K562 (cell line): ENCODE data around the gene PDE8A. TPM values are rescaled to one million over a fixed set of nuclear protein-coding genes. Genes with fewer than 3 reads are reported as not detected.

Experiments used
- ATAC-seq: fragments of 200-7000 bp; cut with Tn5 transposase; 3 replicates; pipeline ENCODE4 v1.9.1; 2020; ENCODE audit warnings: moderate library complexity
- BruUV-seq: library from RNA; stranded (reverse); fragments of 400-500 nt; replicated peaks from 2 replicates; lab custom pipeline; 2021; lab: Mats Ljungman, UMichigan
- CTCF ChIA-PET: fragments of 300-600 bp; formaldehyde crosslinking; extraction: SDS; loops from one replicate; lab custom pipeline; 2021; ENCODE audit warnings: low intra/inter-chr PET ratio; lab: Yijun Ruan, JAX
- POLR2A ChIA-PET: fragments of 300-600, 350-650 bp; sonication (Branson Sonifier 250); formaldehyde crosslinking; extraction: SDS; loops from one replicate; lab custom pipeline; 2021; ENCODE audit warnings: antibody characterized with exemption, inconsistent platforms; lab: Yijun Ruan, JAX
- DNase-seq, 4 experiments: peaks; one replicate each; pipeline versions ENCODE4 v3.0.0 to v3.0.0-alpha.2; 2011 to 2018; ENCODE audit warnings: low spot score in 3 of 4, mixed read lengths in 3 of 4; ENCODE audit errors: extremely low read depth in 1 of 4
- FAIRE-seq: peaks from 2 replicates; lab custom pipeline; 2011; peaks lifted over from hg19 to GRCh38; lab: Jason Lieb, UNC
- H2AFZ ChIP-seq: 2 replicates; pipeline ENCODE4 v1.6.0; 2011; ENCODE audit warnings: low read depth, low read length, control low read depth, inconsistent platforms
- H3K27ac ChIP-seq: fragments of 200-600 bp; 3 replicates; pipeline ENCODE4 v1.8.0; 2011; ENCODE audit warnings: low read depth, mild to moderate bottlenecking, control low read depth, inconsistent platforms, low read length, moderate library complexity, mixed read lengths; ENCODE audit errors: extremely low read depth
- H3K27me3 ChIP-seq, 2 experiments: fragments of 300-600 bp in 1 of 2; 2 replicates in 1 of 2; 3 replicates in 1 of 2; pipeline versions ENCODE4 v1.6.0 to v1.8.0; 2011; ENCODE audit warnings: inconsistent platforms in 2 of 2, low read length in 2 of 2, mild to moderate bottlenecking in 1 of 2, mixed read lengths in 1 of 2, moderate library complexity in 1 of 2; ENCODE audit not compliant: control insufficient read depth in 2 of 2, insufficient read depth in 2 of 2
- H3K36me3 ChIP-seq: fragments of 300-600 bp; 3 replicates; pipeline ENCODE4 v1.8.0; 2011; ENCODE audit warnings: mild to moderate bottlenecking, low read length, inconsistent platforms; ENCODE audit not compliant: control insufficient read depth, insufficient read depth
- H3K4me1 ChIP-seq, 2 experiments: fragments of 200-600 bp in 1 of 2; replicated peaks in 1 of 2; 2 replicates in 1 of 2; 3 replicates in 1 of 2; pipeline versions ENCODE4 v1.5.1 to v1.8.0; 2011; ENCODE audit warnings: inconsistent platforms in 2 of 2, low read length in 2 of 2, mild to moderate bottlenecking in 1 of 2, mixed read lengths in 1 of 2, moderate library complexity in 1 of 2; ENCODE audit not compliant: control insufficient read depth in 2 of 2, insufficient read depth in 2 of 2
- H3K4me2 ChIP-seq: 2 replicates; pipeline ENCODE4 v1.6.1; 2011; ENCODE audit warnings: low read length, control low read depth, inconsistent platforms, mixed read lengths; ENCODE audit not compliant: insufficient read depth
- H3K4me3 ChIP-seq: fragments of 200-600 bp; sonication (generic), shearing (Covaris generic); 2 replicates; pipeline ENCODE4 v1.5.1; 2016; ENCODE audit warnings: control low read depth, inconsistent platforms
- H3K79me2 ChIP-seq: fragments of 200-600 bp; 3 replicates; pipeline ENCODE4 v1.8.0; 2011; ENCODE audit warnings: low read length, inconsistent platforms; ENCODE audit not compliant: control insufficient read depth, insufficient read depth
- H3K9ac ChIP-seq, 2 experiments: 2 replicates each; pipeline versions ENCODE4 v1.6.0 to v1.6.1; 2011; ENCODE audit warnings: low read depth in 2 of 2, low read length in 2 of 2, control low read depth in 1 of 2, inconsistent platforms in 1 of 2, mild to moderate bottlenecking in 1 of 2, mixed read lengths in 1 of 2; ENCODE audit not compliant: insufficient read depth in 1 of 2
- H3K9me1 ChIP-seq: one replicate; pipeline ENCODE4 v1.6.0; 2011; ENCODE audit warnings: inconsistent platforms, mild to moderate bottlenecking, low read length, moderate library complexity; ENCODE audit not compliant: control insufficient read depth, insufficient read depth
- H3K9me3 ChIP-seq: replicated peaks from 2 replicates; pipeline ENCODE4 v1.5.1; 2011; ENCODE audit warnings: low read depth, low read length, inconsistent platforms; ENCODE audit not compliant: control insufficient read depth, insufficient read depth
- H4K20me1 ChIP-seq: replicated peaks from 2 replicates; pipeline ENCODE4 v1.6.1; 2011; ENCODE audit warnings: low read length, inconsistent platforms, mixed read lengths; ENCODE audit not compliant: control insufficient read depth, insufficient read depth
- FOXM1 ChIP-seq, 2 experiments: fragments of 450-650 bp in 1 of 2; sonication (generic) in 1 of 2; formaldehyde crosslinking in 1 of 2; IDR thresholded peaks; 2 replicates each; pipeline versions ENCODE4 v1.6.1 to v1.9.0; 2017 to 2022; ENCODE audit warnings: low read depth in 2 of 2, mild to moderate bottlenecking in 2 of 2, missing genetic modification reagents in 1 of 2, moderate library complexity in 1 of 2
- KHSRP ChIP-seq: fragments of 450-650 bp; IDR thresholded peaks from 2 replicates; pipeline ENCODE4 v1.6.1; 2017
- L3MBTL2 ChIP-seq: fragments of 450-650 bp; IDR thresholded peaks from 2 replicates; pipeline ENCODE4 v1.6.1; 2016; ENCODE audit warnings: mild to moderate bottlenecking, moderate library complexity
- NUFIP1 ChIP-seq: fragments of 450-650 bp; IDR thresholded peaks from 2 replicates; pipeline ENCODE4 v1.6.1; 2018; ENCODE audit not compliant: partially characterized antibody
- SRSF1 ChIP-seq: fragments of 200-400 bp; formaldehyde crosslinking; IDR thresholded peaks from 2 replicates; pipeline ENCODE4 v1.6.1; 2017; ENCODE audit warnings: mild to moderate bottlenecking, low read depth, low read length, moderate library complexity
- SRSF3 ChIP-seq: fragments of 200-400 bp; formaldehyde crosslinking; IDR thresholded peaks from 2 replicates; pipeline ENCODE4 v1.6.1; 2016; ENCODE audit warnings: mild to moderate bottlenecking, low read length, moderate library complexity; ENCODE audit not compliant: insufficient read depth
- WGBS: fragments of 100-300 bp; shearing (Covaris generic); methylation state at CpG from one replicate; pipeline ENCODE4 v1.1.6; 2016; ENCODE audit warnings: low coverage, mixed read lengths; ENCODE audit not compliant: insufficient coverage; ENCODE audit errors: missing lambda C conversion rate; 5-methylcytosine and 5-hydroxymethylcytosine counted together
- in situ Hi-C: fragments of 300-500 bp; cut with MboI; formaldehyde crosslinking; loops from 4 replicates; pipeline ENCODE4 v1.15.0; 2018; ENCODE audit warnings: inconsistent platforms, mixed read lengths
- intact Hi-C: fragments of 100-400 bp; cut with micrococcal nuclease; formaldehyde crosslinking; loops from 2 replicates; pipeline ENCODE4 v1.14.2; 2022
- polyA plus RNA-seq, 8 experiments: library from polyadenylated mRNA; depleted of rRNA in 4 of 8; stranded (reverse) in 5 of 8; unstranded in 3 of 8; fragments of >200 nt; fragmentation: Nextera tagmentation in 2 of 8; fragmentation: Illumina TruSeq in 1 of 8; extraction: Ambion mirVana in 2 of 8; extraction: Trizol in 1 of 8; gene quantifications; 2 replicates each; pipeline versions ENCODE4 v1.2.1 to v1.2.3, GENCODE V29; 2011 to 2014; ENCODE audit warnings: inconsistent platforms in 1 of 8, missing spikeins in 1 of 8
- total RNA-seq, 7 experiments: library from RNA; depleted of rRNA in 6 of 7; stranded (reverse); fragments of >200 nt in 6 of 7; fragmentation: Illumina TruSeq in 2 of 7; extraction: Trizol in 2 of 7; gene quantifications; 2 replicates each; pipeline versions ENCODE4 v1.2.1 to v1.2.3, GENCODE V29; 2011 to 2021; ENCODE audit warnings: low replicate concordance in 1 of 7
- TF ChIP-seq, protein P1 (sequence below): fragments of 250-450 bp; sonication (Bioruptor Pico); IDR thresholded peaks from 2 replicates; pipeline ENCODE4 v1.4.0; 2020
- TF ChIP-seq, protein P2 (sequence below): fragments of 250-450 bp; sonication (Bioruptor Pico); IDR thresholded peaks from 2 replicates; pipeline ENCODE4 v1.8.0; 2021; ENCODE audit warnings: borderline replicate concordance, mild to moderate bottlenecking, moderate library complexity; ENCODE audit not compliant: poor library complexity, severe bottlenecking
- TF ChIP-seq, protein P3 (sequence below): fragments of 250-450 bp; sonication (Bioruptor Pico); IDR thresholded peaks from 2 replicates; pipeline ENCODE4 v1.8.0; 2022; ENCODE audit warnings: inconsistent platforms
- TF ChIP-seq, protein P4 (sequence below): fragments of 450-650 bp; IDR thresholded peaks from 2 replicates; pipeline ENCODE4 v1.6.1; 2017; ENCODE audit warnings: antibody characterized with exemption, mild to moderate bottlenecking

The PDE8A gene
- total and polyA plus RNA-seq, 9 of the 15 experiments (the other 6 are each of a cell fraction or from before 2014, with no cell fraction given) = 5.9 to 40.3 (median 19.8) TPM

DNA sequence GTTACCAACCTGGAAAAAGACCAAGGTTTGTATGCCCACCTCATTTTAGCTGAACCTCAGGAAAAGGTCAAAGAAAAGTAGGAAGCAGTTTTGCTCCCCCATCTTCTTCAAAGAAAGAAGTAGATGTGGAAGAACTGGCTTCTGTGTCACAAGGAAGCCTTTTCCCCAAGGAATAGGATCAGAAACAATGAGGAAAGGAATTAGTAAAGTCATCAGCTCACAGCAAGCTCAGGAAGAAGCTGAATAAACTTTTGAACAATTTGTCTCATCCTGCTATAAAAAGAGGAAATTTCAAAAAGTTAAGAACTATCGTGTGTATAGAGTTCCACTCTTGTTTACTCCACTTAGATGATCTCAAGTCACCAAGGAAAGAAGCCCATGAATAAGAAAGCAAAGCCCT lies 174.2 kb downstream of the PDE8A start:
- Histone ChIP-seq H3K9ac (no peak overlapping the region), H3K9me1 (no peaks in the 10 kb centered on the region), H3K36me3 (no peaks in the 10 kb centered on the region), H3K4me3 (no peak overlapping the region), H3K4me2 (no peak overlapping the region), H3K27me3 (no peaks in the 10 kb centered on the region), H3K79me2 (no peaks in the 10 kb centered on the region), H3K4me1 (0 out of 5 replicates have a peak, but pooled peaks cover 0 to 3% of the 10 kb centered on the region in 2 experiments), H4K20me1 (no peaks in the 10 kb centered on the region), H3K27ac (no peak overlapping the region), H2AFZ (peak overlapping the region; percentile 44), H3K9me3 (no peaks in the 10 kb centered on the region)
- BruUV-seq = no TSS peak
- FAIRE-seq (no peak), ATAC-seq (no peak), DNase-seq (no peak)
- intact Hi-C loops = no loop called here
- ChIA-PET CTCF (no interaction called here), POLR2A (no interaction called here)
- 8% methylated on average over 1 of the region's 1 CpG for WGBS
- in situ Hi-C loops = no loop called here
- no peak for TF ChIP-seq NUFIP1
- TF ChIP-seq, protein P1, sequence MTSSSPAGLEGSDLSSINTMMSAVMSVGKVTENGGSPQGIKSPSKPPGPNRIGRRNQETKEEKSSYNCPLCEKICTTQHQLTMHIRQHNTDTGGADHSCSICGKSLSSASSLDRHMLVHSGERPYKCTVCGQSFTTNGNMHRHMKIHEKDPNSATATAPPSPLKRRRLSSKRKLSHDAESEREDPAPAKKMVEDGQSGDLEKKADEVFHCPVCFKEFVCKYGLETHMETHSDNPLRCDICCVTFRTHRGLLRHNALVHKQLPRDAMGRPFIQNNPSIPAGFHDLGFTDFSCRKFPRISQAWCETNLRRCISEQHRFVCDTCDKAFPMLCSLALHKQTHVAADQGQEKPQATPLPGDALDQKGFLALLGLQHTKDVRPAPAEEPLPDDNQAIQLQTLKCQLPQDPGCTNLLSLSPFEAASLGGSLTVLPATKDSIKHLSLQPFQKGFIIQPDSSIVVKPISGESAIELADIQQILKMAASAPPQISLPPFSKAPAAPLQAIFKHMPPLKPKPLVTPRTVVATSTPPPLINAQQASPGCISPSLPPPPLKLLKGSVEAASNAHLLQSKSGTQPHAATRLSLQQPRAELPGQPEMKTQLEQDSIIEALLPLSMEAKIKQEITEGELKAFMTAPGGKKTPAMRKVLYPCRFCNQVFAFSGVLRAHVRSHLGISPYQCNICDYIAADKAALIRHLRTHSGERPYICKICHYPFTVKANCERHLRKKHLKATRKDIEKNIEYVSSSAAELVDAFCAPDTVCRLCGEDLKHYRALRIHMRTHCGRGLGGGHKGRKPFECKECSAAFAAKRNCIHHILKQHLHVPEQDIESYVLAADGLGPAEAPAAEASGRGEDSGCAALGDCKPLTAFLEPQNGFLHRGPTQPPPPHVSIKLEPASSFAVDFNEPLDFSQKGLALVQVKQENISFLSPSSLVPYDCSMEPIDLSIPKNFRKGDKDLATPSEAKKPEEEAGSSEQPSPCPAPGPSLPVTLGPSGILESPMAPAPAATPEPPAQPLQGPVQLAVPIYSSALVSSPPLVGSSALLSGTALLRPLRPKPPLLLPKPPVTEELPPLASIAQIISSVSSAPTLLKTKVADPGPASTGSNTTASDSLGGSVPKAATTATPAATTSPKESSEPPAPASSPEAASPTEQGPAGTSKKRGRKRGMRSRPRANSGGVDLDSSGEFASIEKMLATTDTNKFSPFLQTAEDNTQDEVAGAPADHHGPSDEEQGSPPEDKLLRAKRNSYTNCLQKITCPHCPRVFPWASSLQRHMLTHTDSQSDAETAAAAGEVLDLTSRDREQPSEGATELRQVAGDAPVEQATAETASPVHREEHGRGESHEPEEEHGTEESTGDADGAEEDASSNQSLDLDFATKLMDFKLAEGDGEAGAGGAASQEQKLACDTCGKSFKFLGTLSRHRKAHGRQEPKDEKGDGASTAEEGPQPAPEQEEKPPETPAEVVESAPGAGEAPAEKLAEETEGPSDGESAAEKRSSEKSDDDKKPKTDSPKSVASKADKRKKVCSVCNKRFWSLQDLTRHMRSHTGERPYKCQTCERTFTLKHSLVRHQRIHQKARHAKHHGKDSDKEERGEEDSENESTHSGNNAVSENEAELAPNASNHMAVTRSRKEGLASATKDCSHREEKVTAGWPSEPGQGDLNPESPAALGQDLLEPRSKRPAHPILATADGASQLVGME (CRISPR knock-in tag) = no peak
- TF ChIP-seq FOXM1 (IDR thresholded peaks at IDR 0.05; ENCODE audit: low read depth) = no peak
- TF ChIP-seq FOXM1 (CRISPR knock-in tag; IDR thresholded peaks at IDR 0.05; ENCODE audit: low read depth) = no peak
- no peak for TF ChIP-seq L3MBTL2
- TF ChIP-seq, protein P2, sequence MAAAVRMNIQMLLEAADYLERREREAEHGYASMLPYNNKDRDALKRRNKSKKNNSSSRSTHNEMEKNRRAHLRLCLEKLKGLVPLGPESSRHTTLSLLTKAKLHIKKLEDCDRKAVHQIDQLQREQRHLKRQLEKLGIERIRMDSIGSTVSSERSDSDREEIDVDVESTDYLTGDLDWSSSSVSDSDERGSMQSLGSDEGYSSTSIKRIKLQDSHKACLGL (CRISPR knock-in tag) = no peak
- TF ChIP-seq, protein P3, sequence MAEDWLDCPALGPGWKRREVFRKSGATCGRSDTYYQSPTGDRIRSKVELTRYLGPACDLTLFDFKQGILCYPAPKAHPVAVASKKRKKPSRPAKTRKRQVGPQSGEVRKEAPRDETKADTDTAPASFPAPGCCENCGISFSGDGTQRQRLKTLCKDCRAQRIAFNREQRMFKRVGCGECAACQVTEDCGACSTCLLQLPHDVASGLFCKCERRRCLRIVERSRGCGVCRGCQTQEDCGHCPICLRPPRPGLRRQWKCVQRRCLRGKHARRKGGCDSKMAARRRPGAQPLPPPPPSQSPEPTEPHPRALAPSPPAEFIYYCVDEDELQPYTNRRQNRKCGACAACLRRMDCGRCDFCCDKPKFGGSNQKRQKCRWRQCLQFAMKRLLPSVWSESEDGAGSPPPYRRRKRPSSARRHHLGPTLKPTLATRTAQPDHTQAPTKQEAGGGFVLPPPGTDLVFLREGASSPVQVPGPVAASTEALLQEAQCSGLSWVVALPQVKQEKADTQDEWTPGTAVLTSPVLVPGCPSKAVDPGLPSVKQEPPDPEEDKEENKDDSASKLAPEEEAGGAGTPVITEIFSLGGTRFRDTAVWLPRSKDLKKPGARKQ = no peak
- no peak for TF ChIP-seq SRSF1
- no peak for TF ChIP-seq KHSRP
- TF ChIP-seq SRSF3 = no peak
- TF ChIP-seq, protein P4, sequence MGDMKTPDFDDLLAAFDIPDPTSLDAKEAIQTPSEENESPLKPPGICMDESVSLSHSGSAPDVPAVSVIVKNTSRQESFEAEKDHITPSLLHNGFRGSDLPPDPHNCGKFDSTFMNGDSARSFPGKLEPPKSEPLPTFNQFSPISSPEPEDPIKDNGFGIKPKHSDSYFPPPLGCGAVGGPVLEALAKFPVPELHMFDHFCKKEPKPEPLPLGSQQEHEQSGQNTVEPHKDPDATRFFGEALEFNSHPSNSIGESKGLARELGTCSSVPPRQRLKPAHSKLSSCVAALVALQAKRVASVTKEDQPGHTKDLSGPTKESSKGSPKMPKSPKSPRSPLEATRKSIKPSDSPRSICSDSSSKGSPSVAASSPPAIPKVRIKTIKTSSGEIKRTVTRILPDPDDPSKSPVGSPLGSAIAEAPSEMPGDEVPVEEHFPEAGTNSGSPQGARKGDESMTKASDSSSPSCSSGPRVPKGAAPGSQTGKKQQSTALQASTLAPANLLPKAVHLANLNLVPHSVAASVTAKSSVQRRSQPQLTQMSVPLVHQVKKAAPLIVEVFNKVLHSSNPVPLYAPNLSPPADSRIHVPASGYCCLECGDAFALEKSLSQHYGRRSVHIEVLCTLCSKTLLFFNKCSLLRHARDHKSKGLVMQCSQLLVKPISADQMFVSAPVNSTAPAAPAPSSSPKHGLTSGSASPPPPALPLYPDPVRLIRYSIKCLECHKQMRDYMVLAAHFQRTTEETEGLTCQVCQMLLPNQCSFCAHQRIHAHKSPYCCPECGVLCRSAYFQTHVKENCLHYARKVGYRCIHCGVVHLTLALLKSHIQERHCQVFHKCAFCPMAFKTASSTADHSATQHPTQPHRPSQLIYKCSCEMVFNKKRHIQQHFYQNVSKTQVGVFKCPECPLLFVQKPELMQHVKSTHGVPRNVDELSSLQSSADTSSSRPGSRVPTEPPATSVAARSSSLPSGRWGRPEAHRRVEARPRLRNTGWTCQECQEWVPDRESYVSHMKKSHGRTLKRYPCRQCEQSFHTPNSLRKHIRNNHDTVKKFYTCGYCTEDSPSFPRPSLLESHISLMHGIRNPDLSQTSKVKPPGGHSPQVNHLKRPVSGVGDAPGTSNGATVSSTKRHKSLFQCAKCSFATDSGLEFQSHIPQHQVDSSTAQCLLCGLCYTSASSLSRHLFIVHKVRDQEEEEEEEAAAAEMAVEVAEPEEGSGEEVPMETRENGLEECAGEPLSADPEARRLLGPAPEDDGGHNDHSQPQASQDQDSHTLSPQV = no peak
